Gastrocnemius medialis (tissue), 4 donors: ENCODE data around the gene ST8SIA6.

Experiments
- POLR2A ChIP-seq, 2 donors: fragments of 450-650 bp; IDR thresholded peaks; one replicate each; pipeline ENCODE4 v1.6.1; 2017; ENCODE audit warnings: antibody characterized with exemption in 2 of 2, mild to moderate bottlenecking in 2 of 2, moderate library complexity in 2 of 2
- TF ChIP-seq, protein P1 (sequence below), 5 experiments: fragments of 450-650 bp in 3 of 5; fragments of 200-600 bp in 2 of 5; sonication (generic) in 2 of 5; IDR thresholded peaks in 4 of 5; conservative IDR thresholded peaks in 1 of 5; 1 replicate in 4 of 5; 2 replicates in 1 of 5; pipeline ENCODE4 v1.5.1; 2016 to 2019; ENCODE audit warnings: antibody characterized with exemption in 5 of 5, mild to moderate bottlenecking in 3 of 5, moderate library complexity in 3 of 5

GRCh38 chr10:17326377-17326776, 128.0 kb downstream of the ST8SIA6 start:
- TF ChIP-seq, protein P1, sequence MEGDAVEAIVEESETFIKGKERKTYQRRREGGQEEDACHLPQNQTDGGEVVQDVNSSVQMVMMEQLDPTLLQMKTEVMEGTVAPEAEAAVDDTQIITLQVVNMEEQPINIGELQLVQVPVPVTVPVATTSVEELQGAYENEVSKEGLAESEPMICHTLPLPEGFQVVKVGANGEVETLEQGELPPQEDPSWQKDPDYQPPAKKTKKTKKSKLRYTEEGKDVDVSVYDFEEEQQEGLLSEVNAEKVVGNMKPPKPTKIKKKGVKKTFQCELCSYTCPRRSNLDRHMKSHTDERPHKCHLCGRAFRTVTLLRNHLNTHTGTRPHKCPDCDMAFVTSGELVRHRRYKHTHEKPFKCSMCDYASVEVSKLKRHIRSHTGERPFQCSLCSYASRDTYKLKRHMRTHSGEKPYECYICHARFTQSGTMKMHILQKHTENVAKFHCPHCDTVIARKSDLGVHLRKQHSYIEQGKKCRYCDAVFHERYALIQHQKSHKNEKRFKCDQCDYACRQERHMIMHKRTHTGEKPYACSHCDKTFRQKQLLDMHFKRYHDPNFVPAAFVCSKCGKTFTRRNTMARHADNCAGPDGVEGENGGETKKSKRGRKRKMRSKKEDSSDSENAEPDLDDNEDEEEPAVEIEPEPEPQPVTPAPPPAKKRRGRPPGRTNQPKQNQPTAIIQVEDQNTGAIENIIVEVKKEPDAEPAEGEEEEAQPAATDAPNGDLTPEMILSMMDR (IDR thresholded peaks at IDR 0.05 in 4 of 5, conservative IDR thresholded peaks at IDR 0.05 in 1 of 5) = no peak
- TF ChIP-seq POLR2A (IDR thresholded peaks at IDR 0.05) = no peak
